Neural progenitor cell (in vitro differentiated cells): Measurements from ENCODE around the gene ANKRD11. TPM values are rescaled to one million over a fixed set of nuclear protein-coding genes. Genes with fewer than 3 reads are reported as not detected.

Experiments
- DNase-seq: peaks from one replicate; pipeline ENCODE4 v3.0.0-alpha.2; 2016; ENCODE audit warnings: low spot score
- H2AFZ ChIP-seq: fragments of 200-600 bp; sonication (generic); replicated peaks from 2 replicates; pipeline ENCODE4 v1.6.1; 2016; ENCODE audit warnings: antibody characterized with exemption
- H3F3A ChIP-seq: fragments of 200-600 bp; sonication (generic); 2 replicates; pipeline ENCODE4 v1.6.1; 2016; ENCODE audit warnings: antibody characterized with exemption, low read depth
- H3K27ac ChIP-seq: fragments of 200-600 bp; sonication (generic); 2 replicates; pipeline ENCODE4 v1.5.1; 2016; ENCODE audit warnings: mild to moderate bottlenecking
- H3K27me3 ChIP-seq: fragments of 200-600 bp; sonication (generic); 2 replicates; pipeline ENCODE4 v1.6.1; 2016; ENCODE audit warnings: mild to moderate bottlenecking, moderate library complexity
- H3K36me3 ChIP-seq: fragments of 200-600 bp; sonication (generic); 2 replicates; pipeline ENCODE4 v1.5.1; 2016
- H3K4me1 ChIP-seq: fragments of 200-600 bp; sonication (generic); 2 replicates; pipeline ENCODE4 v1.6.1; 2016; ENCODE audit warnings: mixed run types
- H3K4me2 ChIP-seq: fragments of 200-600 bp; sonication (generic); 2 replicates; pipeline ENCODE4 v1.6.1; 2016
- H3K4me3 ChIP-seq: fragments of 200-600 bp; sonication (generic); 2 replicates; pipeline ENCODE4 v1.5.1; 2016
- H3K79me2 ChIP-seq: fragments of 200-600 bp; sonication (generic); 2 replicates; pipeline ENCODE4 v1.6.1; 2016; ENCODE audit warnings: low read depth
- H3K9ac ChIP-seq: fragments of 200-600 bp; sonication (generic); 2 replicates; pipeline ENCODE4 v1.6.1; 2016
- H3K9me3 ChIP-seq: fragments of 200-600 bp; sonication (generic); 2 replicates; pipeline ENCODE4 v1.5.1; 2016; ENCODE audit warnings: low read depth
- H4K20me1 ChIP-seq: fragments of 200-600 bp; sonication (generic); 2 replicates; pipeline ENCODE4 v1.6.1; 2016; ENCODE audit warnings: low read depth
- H3K27ac Mint-ChIP-seq: 3 replicates; pipeline ENCODE4 v1.8.0; 2021; ENCODE audit warnings: mixed read lengths
- H3K27me3 Mint-ChIP-seq: 2 replicates; pipeline ENCODE4 v1.8.0; 2022; ENCODE audit warnings: low read depth, mild to moderate bottlenecking, inconsistent platforms, moderate library complexity, mixed read lengths; ENCODE audit not compliant: insufficient read depth
- H3K36me3 Mint-ChIP-seq: 3 replicates; pipeline ENCODE4 v1.8.0; 2021; ENCODE audit warnings: mixed read lengths
- H3K4me1 Mint-ChIP-seq: 3 replicates; pipeline ENCODE4 v1.8.0; 2021; ENCODE audit warnings: mixed read lengths
- H3K4me3 Mint-ChIP-seq: 3 replicates; pipeline ENCODE4 v1.8.0; 2021; ENCODE audit warnings: mild to moderate bottlenecking, moderate library complexity, mixed read lengths
- H3K9me3 Mint-ChIP-seq: 3 replicates; pipeline ENCODE4 v1.8.0; 2020; ENCODE audit warnings: mixed read lengths
- EZH2 ChIP-seq: fragments of 200-600 bp; sonication (generic); IDR thresholded peaks from 2 replicates; pipeline ENCODE4 v1.6.1; 2017; ENCODE audit warnings: antibody characterized with exemption, mild to moderate bottlenecking, moderate library complexity
- EZH2phosphoT487 ChIP-seq: fragments of 200-600 bp; sonication (generic); IDR thresholded peaks from 2 replicates; pipeline ENCODE4 v1.6.1; 2017; ENCODE audit warnings: antibody characterized with exemption
- total RNA-seq: library from RNA; depleted of rRNA; stranded (reverse); fragments of >200 nt; gene quantifications from 2 replicates; pipeline ENCODE4 v1.2.3, GENCODE V29; 2015; ENCODE audit warnings: low replicate concordance
- TF ChIP-seq, protein P1 (sequence below): fragments of 200-600 bp; sonication (generic); IDR thresholded peaks from 2 replicates; pipeline ENCODE4 v1.5.1; 2017; ENCODE audit warnings: antibody characterized with exemption, mild to moderate bottlenecking

Gene ANKRD11
- total RNA-seq, 1 donor from 2014 or later: 47.3 TPM

DNA sequence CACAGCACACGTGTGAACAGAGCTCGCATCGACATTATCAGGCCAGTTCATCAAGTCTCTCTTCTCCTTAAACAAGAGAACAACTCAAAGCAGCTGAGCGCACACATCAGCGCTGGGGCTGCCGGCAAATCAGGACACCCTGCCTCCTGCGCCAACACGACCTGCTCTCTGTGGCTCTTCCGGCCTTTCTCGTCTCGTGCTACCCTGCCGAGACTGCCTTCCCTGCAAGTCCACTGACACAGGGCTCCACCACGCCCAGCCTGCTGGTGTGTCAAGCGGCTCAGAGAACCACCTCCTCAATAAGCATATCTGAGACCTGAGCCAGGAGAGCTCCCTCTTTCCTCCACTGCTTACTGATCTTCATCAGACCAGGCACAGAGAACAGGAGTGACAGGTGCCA is 176.0 kb downstream of the ANKRD11 start:
- H3K27me3 ChIP-seq: no peaks in the 10 kb centered on the region
- H3K36me3 Mint-ChIP-seq: peaks cover 25% of the 10 kb centered on the region
- H3K4me1 ChIP-seq: no peaks in the 10 kb centered on the region
- H3K9ac ChIP-seq: no peak overlapping the region
- H3K4me2 ChIP-seq: no peak overlapping the region
- no peaks in the 10 kb centered on the region for H3K9me3 ChIP-seq
- no peak overlapping the region for H3K27ac ChIP-seq
- peaks cover 100% of the 10 kb centered on the region for H3K79me2 ChIP-seq
- no peak overlapping the region for H2AFZ ChIP-seq
- H3K4me1 Mint-ChIP-seq: peaks cover 33% of the 10 kb centered on the region
- H3K27ac Mint-ChIP-seq: peak overlapping the region; percentile 48
- H3K4me3 Mint-ChIP-seq: no peak overlapping the region
- peaks cover 9% of the 10 kb centered on the region for H3K27me3 Mint-ChIP-seq
- no peak for TF ChIP-seq EZH2
- no peak for TF ChIP-seq EZH2phosphoT487
- TF ChIP-seq, protein P1, sequence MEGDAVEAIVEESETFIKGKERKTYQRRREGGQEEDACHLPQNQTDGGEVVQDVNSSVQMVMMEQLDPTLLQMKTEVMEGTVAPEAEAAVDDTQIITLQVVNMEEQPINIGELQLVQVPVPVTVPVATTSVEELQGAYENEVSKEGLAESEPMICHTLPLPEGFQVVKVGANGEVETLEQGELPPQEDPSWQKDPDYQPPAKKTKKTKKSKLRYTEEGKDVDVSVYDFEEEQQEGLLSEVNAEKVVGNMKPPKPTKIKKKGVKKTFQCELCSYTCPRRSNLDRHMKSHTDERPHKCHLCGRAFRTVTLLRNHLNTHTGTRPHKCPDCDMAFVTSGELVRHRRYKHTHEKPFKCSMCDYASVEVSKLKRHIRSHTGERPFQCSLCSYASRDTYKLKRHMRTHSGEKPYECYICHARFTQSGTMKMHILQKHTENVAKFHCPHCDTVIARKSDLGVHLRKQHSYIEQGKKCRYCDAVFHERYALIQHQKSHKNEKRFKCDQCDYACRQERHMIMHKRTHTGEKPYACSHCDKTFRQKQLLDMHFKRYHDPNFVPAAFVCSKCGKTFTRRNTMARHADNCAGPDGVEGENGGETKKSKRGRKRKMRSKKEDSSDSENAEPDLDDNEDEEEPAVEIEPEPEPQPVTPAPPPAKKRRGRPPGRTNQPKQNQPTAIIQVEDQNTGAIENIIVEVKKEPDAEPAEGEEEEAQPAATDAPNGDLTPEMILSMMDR: no peak
- no peaks in the 10 kb centered on the region for H3K9me3 Mint-ChIP-seq
- H3K36me3 ChIP-seq: no peaks in the 10 kb centered on the region
- no peak overlapping the region for H3K4me3 ChIP-seq
- H4K20me1 ChIP-seq: peaks cover 99% of the 10 kb centered on the region
- no peak for DNase-seq
- H3F3A ChIP-seq: no peaks in the 10 kb centered on the region

GRCh38 chr16:89313583-89313982 is 176.8 kb downstream of the ANKRD11 start:
- TF ChIP-seq EZH2phosphoT487: no peak
- TF ChIP-seq, protein P1: no peak
- TF ChIP-seq EZH2: no peak
- H3K27me3 ChIP-seq: no peaks in the 10 kb centered on the region
- no peak overlapping the region for H3K4me3 ChIP-seq
- H3K4me2 ChIP-seq: no peak overlapping the region
- H3K79me2 ChIP-seq: peaks cover 100% of the 10 kb centered on the region
- H3F3A ChIP-seq: no peaks in the 10 kb centered on the region
- peaks cover 99% of the 10 kb centered on the region for H4K20me1 ChIP-seq
- peaks cover 7% of the 10 kb centered on the region for H3K27me3 Mint-ChIP-seq
- H2AFZ ChIP-seq: no peak overlapping the region
- no peaks in the 10 kb centered on the region for H3K4me1 ChIP-seq
- no peak overlapping the region for H3K27ac ChIP-seq
- DNase-seq: no peak
- H3K9me3 Mint-ChIP-seq: no peaks in the 10 kb centered on the region
- H3K27ac Mint-ChIP-seq: no peak overlapping the region
- H3K4me3 Mint-ChIP-seq: no peak overlapping the region
- H3K4me1 Mint-ChIP-seq: peaks cover 32% of the 10 kb centered on the region
- H3K9ac ChIP-seq: no peak overlapping the region
- peaks cover 29% of the 10 kb centered on the region for H3K36me3 Mint-ChIP-seq
- H3K36me3 ChIP-seq: no peaks in the 10 kb centered on the region
- no peaks in the 10 kb centered on the region for H3K9me3 ChIP-seq

DNA sequence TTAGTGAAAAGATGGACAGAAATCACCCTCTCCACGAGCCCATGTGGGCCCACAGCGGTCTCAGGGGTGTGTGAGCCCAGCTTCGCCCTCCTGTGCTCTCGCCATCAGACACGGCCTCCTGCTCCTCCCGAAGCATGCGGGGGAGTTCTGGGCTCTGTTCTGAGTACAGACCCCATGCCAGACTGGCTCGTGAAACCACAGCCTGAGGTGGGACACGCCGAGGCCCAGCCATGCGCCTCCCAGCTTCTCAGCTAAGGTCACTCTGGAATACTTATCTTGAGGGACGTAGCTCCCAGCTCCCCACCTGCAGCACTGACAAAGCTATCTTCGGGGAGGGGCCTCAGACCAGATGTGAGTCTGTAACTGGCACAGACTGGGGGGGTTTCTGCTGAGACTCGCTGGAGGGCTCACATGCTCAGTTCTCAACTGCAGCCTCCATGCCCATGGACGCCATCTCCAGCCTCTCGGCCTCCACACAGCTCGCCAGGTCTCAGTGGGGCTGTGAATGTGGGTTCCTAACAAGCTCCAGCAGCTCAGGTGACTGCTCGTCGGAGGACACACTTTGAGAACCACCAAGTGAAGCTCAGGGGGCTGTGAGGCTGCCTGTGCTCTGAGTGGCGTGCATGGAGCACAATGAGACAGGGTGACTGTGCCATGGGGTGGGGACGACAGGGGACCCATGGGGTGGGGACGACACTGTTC is 177.6 kb downstream of the ANKRD11 start:
- Histone ChIP-seq H3F3A (no peaks in the 10 kb centered on the region), H3K9me3 (no peaks in the 10 kb centered on the region), H4K20me1 (peaks cover 99% of the 10 kb centered on the region), H3K4me1 (no peaks in the 10 kb centered on the region), H3K4me2 (no peak overlapping the region), H2AFZ (no peak overlapping the region), H3K27me3 (no peaks in the 10 kb centered on the region), H3K79me2 (peaks cover 100% of the 10 kb centered on the region), H3K36me3 (no peaks in the 10 kb centered on the region), H3K27ac (no peak overlapping the region), H3K9ac (no peak overlapping the region), H3K4me3 (no peak overlapping the region)
- H3K9me3 Mint-ChIP-seq: no peaks in the 10 kb centered on the region
- peaks cover 5% of the 10 kb centered on the region for H3K27me3 Mint-ChIP-seq
- no peak for DNase-seq
- no peak overlapping the region for H3K27ac Mint-ChIP-seq
- H3K4me1 Mint-ChIP-seq: peaks cover 24% of the 10 kb centered on the region
- H3K36me3 Mint-ChIP-seq: peaks cover 31% of the 10 kb centered on the region
- TF ChIP-seq, protein P1: no peak
- TF ChIP-seq EZH2: no peak
- TF ChIP-seq EZH2phosphoT487: no peak
- no peak overlapping the region for H3K4me3 Mint-ChIP-seq
